Liver (tissue), 9 donors: ENCODE results near the gene CDRT4. TPM values are rescaled to one million over a fixed set of nuclear protein-coding genes. Genes with fewer than 3 reads are reported as not detected.

Experiments used
- DNase-seq: peaks from one replicate; pipeline ENCODE4 v3.0.0-alpha.2; 2017; ENCODE audit warnings: low spot score
- H3K27ac ChIP-seq, 2 donors: one replicate each; pipeline ENCODE4 v1.7.0; 2013; ENCODE audit warnings: inconsistent platforms in 2 of 2, low read length in 2 of 2, control low read depth in 1 of 2, low read depth in 1 of 2, mild to moderate bottlenecking in 1 of 2
- H3K27me3 ChIP-seq, 4 donors: one replicate each; pipeline versions ENCODE4 v1.6.1 to v1.7.0; 2013; ENCODE audit warnings: low read length in 3 of 4, inconsistent platforms in 1 of 4, mild to moderate bottlenecking in 1 of 4, moderate library complexity in 1 of 4; ENCODE audit not compliant: control insufficient read depth in 4 of 4, insufficient read depth in 4 of 4
- H3K36me3 ChIP-seq, 4 donors: one replicate each; pipeline versions ENCODE4 v1.6.1 to v1.7.0; 2013; ENCODE audit warnings: low read length in 3 of 4, mild to moderate bottlenecking in 3 of 4, low read depth in 1 of 4, moderate library complexity in 1 of 4; ENCODE audit not compliant: control insufficient read depth in 4 of 4, insufficient read depth in 3 of 4
- H3K4me1 ChIP-seq, 4 donors: one replicate each; pipeline versions ENCODE4 v1.6.1 to v1.7.0; 2013; ENCODE audit warnings: low read length in 3 of 4, mild to moderate bottlenecking in 3 of 4, moderate library complexity in 1 of 4; ENCODE audit not compliant: control insufficient read depth in 4 of 4, insufficient read depth in 4 of 4
- H3K4me3 ChIP-seq, 3 donors: one replicate each; pipeline versions ENCODE4 v1.6.1 to v1.7.0; 2013; ENCODE audit warnings: low read length in 3 of 3, control low read depth in 1 of 3, low read depth in 1 of 3, mild to moderate bottlenecking in 1 of 3
- H3K9ac ChIP-seq, 2 donors: one replicate each; pipeline ENCODE4 v1.7.0; 2013; ENCODE audit warnings: low read length in 2 of 2, mild to moderate bottlenecking in 2 of 2, moderate library complexity in 2 of 2, control low read depth in 1 of 2, low read depth in 1 of 2
- H3K9me3 ChIP-seq, 4 donors: one replicate each; pipeline versions ENCODE4 v1.6.1 to v1.7.0; 2013; ENCODE audit warnings: low read length in 3 of 4; ENCODE audit not compliant: control insufficient read depth in 4 of 4
- EGR1 ChIP-seq, 2 donors: IDR thresholded peaks; 2 replicates each; pipeline ENCODE4 v1.6.1; 2016 to 2018; ENCODE audit warnings: antibody characterized with exemption in 2 of 2, low read depth in 2 of 2
- GABPA ChIP-seq, 2 donors: IDR thresholded peaks in 1 of 2; conservative IDR thresholded peaks in 1 of 2; 2 replicates each; pipeline ENCODE4 v1.6.1; 2016; ENCODE audit warnings: antibody characterized with exemption in 2 of 2, mild to moderate bottlenecking in 1 of 2, moderate library complexity in 1 of 2
- HNF4A ChIP-seq, 2 donors: conservative IDR thresholded peaks; 2 replicates each; pipeline ENCODE4 v1.6.1; 2016; ENCODE audit warnings: antibody characterized with exemption in 2 of 2, mild to moderate bottlenecking in 2 of 2
- HNF4G ChIP-seq: IDR thresholded peaks from 2 replicates; pipeline ENCODE4 v1.6.1; 2016; ENCODE audit warnings: antibody characterized with exemption
- JUND ChIP-seq, 2 donors: IDR thresholded peaks; 2 replicates each; pipeline ENCODE4 v1.6.1; 2016; ENCODE audit warnings: antibody characterized with exemption in 2 of 2
- NR2F2 ChIP-seq: IDR thresholded peaks from 2 replicates; pipeline ENCODE4 v1.6.1; 2016; ENCODE audit warnings: antibody characterized with exemption
- RAD21 ChIP-seq, 2 donors: IDR thresholded peaks; 2 replicates each; pipeline ENCODE4 v1.6.1; 2016; ENCODE audit warnings: antibody characterized with exemption in 2 of 2, mild to moderate bottlenecking in 2 of 2
- RXRA ChIP-seq, 2 donors: IDR thresholded peaks; 2 replicates each; pipeline ENCODE4 v1.6.1; 2017 to 2018; ENCODE audit warnings: antibody characterized with exemption in 2 of 2, mild to moderate bottlenecking in 1 of 2
- SP1 ChIP-seq: IDR thresholded peaks from 2 replicates; pipeline ENCODE4 v1.6.1; 2018; ENCODE audit warnings: antibody characterized with exemption, mild to moderate bottlenecking
- TAF1 ChIP-seq: conservative IDR thresholded peaks from 2 replicates; pipeline ENCODE4 v1.6.1; 2016; ENCODE audit warnings: antibody characterized with exemption, mild to moderate bottlenecking
- YY1 ChIP-seq: IDR thresholded peaks from 2 replicates; pipeline ENCODE4 v1.6.1; 2016; ENCODE audit warnings: antibody characterized with exemption, mild to moderate bottlenecking
- WGBS: extraction: QIAGEN DNeasy Blood & Tissue Kit; methylation state at CpG from one replicate; pipeline ENCODE4 v1.1.7; 2013; 5-methylcytosine and 5-hydroxymethylcytosine counted together
- polyA plus RNA-seq, 2 donors: library from polyadenylated mRNA; stranded (reverse) in 1 of 2; unstranded in 1 of 2; fragments of 200-250 nt in 1 of 2; fragments of >200 nt in 1 of 2; fragmentation: Nextera tagmentation in 1 of 2; extraction: Ambion mirVana in 1 of 2; gene quantifications; one replicate each; pipeline versions ENCODE4 v1.2.1 to v1.2.3, GENCODE V29; 2013 to 2015
- total RNA-seq, 2 donors: library from RNA; depleted of rRNA; stranded (reverse); fragments of >200 nt; gene quantifications; one replicate each; pipeline ENCODE4 v1.2.3, GENCODE V29; 2014
- TF ChIP-seq, protein P1 (sequence below): IDR thresholded peaks from 2 replicates; pipeline ENCODE4 v1.6.1; 2016; ENCODE audit warnings: antibody characterized with exemption
- TF ChIP-seq, protein P2 (sequence below): IDR thresholded peaks from 2 replicates; pipeline ENCODE4 v1.6.1; 2016; ENCODE audit warnings: antibody characterized with exemption, mild to moderate bottlenecking
- TF ChIP-seq, protein P3 (sequence below): IDR thresholded peaks from 2 replicates; pipeline ENCODE4 v1.6.1; 2016; ENCODE audit warnings: antibody characterized with exemption
- TF ChIP-seq, protein P4 (sequence below): fragments of 150-350 bp; IDR thresholded peaks from 2 replicates; pipeline ENCODE4 v1.5.1; 2017; ENCODE audit warnings: improper control_type of control experiment, low read depth, low read length; ENCODE audit not compliant: missing input control
- TF ChIP-seq, protein P5 (sequence below): IDR thresholded peaks from 2 replicates; pipeline ENCODE4 v1.6.1; 2016; ENCODE audit warnings: antibody characterized with exemption
- donor health status: healthy.
- donor health status: healthy.
- donor health status: healthy.
- donor health status: healthy.
- donor health status: healthy.

CDRT4 gene
- total and polyA plus RNA-seq, 4 donors = 0.43 to 3.3 (median 1.8) TPM; not detected in 1

DNA sequence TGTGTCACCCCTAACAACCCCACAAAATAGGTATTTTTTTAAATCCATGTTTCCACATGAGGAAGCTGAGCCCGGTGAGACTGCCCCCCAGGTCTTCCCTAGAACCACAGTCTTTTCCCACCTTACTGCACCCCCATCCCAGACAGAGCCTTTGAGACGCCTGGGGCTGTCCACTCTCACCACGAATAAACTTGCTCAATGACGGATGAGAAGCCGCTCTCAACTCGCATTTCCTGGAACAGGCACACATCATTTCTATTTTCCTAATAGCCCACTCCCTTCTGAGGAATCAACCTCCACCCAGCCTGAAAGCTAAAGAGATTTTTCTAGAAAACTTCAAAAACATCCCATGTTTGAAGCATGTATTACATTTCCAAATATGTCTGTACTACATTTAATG, 14.1 kb upstream of the CDRT4 start:
- no peaks in the 10 kb centered on the region for H3K9me3 ChIP-seq
- TF ChIP-seq, protein P1, sequence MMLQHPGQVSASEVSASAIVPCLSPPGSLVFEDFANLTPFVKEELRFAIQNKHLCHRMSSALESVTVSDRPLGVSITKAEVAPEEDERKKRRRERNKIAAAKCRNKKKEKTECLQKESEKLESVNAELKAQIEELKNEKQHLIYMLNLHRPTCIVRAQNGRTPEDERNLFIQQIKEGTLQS = no peak
- no peak for TF ChIP-seq HNF4A (conservative IDR thresholded peaks at IDR 0.05)
- TF ChIP-seq GABPA (IDR thresholded peaks at IDR 0.05 in 1 of 2, conservative IDR thresholded peaks at IDR 0.05 in 1 of 2) = no peak
- TF ChIP-seq, protein P2, sequence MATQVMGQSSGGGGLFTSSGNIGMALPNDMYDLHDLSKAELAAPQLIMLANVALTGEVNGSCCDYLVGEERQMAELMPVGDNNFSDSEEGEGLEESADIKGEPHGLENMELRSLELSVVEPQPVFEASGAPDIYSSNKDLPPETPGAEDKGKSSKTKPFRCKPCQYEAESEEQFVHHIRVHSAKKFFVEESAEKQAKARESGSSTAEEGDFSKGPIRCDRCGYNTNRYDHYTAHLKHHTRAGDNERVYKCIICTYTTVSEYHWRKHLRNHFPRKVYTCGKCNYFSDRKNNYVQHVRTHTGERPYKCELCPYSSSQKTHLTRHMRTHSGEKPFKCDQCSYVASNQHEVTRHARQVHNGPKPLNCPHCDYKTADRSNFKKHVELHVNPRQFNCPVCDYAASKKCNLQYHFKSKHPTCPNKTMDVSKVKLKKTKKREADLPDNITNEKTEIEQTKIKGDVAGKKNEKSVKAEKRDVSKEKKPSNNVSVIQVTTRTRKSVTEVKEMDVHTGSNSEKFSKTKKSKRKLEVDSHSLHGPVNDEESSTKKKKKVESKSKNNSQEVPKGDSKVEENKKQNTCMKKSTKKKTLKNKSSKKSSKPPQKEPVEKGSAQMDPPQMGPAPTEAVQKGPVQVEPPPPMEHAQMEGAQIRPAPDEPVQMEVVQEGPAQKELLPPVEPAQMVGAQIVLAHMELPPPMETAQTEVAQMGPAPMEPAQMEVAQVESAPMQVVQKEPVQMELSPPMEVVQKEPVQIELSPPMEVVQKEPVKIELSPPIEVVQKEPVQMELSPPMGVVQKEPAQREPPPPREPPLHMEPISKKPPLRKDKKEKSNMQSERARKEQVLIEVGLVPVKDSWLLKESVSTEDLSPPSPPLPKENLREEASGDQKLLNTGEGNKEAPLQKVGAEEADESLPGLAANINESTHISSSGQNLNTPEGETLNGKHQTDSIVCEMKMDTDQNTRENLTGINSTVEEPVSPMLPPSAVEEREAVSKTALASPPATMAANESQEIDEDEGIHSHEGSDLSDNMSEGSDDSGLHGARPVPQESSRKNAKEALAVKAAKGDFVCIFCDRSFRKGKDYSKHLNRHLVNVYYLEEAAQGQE = no peak
- no peak for TF ChIP-seq JUND (IDR thresholded peaks at IDR 0.05)
- no peak for TF ChIP-seq YY1
- no peak for TF ChIP-seq EGR1 (IDR thresholded peaks at IDR 0.05; ENCODE audit: low read depth in 2 of 2)
- no peak for TF ChIP-seq SP1
- TF ChIP-seq RAD21 (IDR thresholded peaks at IDR 0.05) = no peak
- no peak overlapping the region for H3K9ac ChIP-seq
- no peaks in the 10 kb centered on the region for H3K27me3 ChIP-seq
- H3K36me3 ChIP-seq = peaks cover 0 to 3% (median 0%) of the 10 kb centered on the region in 4 donors
- H3K4me3 ChIP-seq = no peak overlapping the region
- H3K27ac ChIP-seq = no peak overlapping the region
- 95% methylated on average over 6 of the region's 6 CpGs for WGBS
- DNase-seq = no peak
- no peaks in the 10 kb centered on the region for H3K4me1 ChIP-seq

DNA sequence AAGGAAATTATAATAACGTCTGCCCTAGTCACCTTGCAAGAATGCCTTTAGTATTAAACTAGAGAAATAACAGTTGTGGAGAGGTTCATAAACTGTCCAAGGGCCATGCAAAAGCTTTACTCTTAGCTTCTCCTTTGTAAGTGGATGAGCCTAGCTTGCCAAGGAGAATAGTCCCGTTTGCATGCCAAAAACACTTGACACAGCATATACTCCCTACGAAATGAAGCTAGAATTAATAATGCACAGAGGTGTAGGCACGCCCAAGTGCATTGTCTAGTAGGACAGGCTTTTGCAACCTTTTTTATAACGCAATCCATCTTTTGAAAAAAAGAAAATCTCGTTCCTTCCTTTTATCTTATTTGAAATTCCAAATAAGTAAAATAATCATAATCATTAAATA, 12.8 kb upstream of the CDRT4 start:
- WGBS = 87% methylated on average over 6 of the region's 6 CpGs
- Histone ChIP-seq H3K4me3 (no peak overlapping the region), H3K9me3 (no peaks in the 10 kb centered on the region), H3K27ac (no peak overlapping the region), H3K9ac (no peak overlapping the region), H3K27me3 (no peaks in the 10 kb centered on the region), H3K36me3 (peaks cover 0 to 3% (median 0%) of the 10 kb centered on the region in 4 donors), H3K4me1 (no peaks in the 10 kb centered on the region)
- no peak for TF ChIP-seq TAF1
- TF ChIP-seq, protein P3, sequence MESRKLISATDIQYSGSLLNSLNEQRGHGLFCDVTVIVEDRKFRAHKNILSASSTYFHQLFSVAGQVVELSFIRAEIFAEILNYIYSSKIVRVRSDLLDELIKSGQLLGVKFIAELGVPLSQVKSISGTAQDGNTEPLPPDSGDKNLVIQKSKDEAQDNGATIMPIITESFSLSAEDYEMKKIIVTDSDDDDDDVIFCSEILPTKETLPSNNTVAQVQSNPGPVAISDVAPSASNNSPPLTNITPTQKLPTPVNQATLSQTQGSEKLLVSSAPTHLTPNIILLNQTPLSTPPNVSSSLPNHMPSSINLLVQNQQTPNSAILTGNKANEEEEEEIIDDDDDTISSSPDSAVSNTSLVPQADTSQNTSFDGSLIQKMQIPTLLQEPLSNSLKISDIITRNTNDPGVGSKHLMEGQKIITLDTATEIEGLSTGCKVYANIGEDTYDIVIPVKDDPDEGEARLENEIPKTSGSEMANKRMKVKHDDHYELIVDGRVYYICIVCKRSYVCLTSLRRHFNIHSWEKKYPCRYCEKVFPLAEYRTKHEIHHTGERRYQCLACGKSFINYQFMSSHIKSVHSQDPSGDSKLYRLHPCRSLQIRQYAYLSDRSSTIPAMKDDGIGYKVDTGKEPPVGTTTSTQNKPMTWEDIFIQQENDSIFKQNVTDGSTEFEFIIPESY = no peak
- no peak for TF ChIP-seq NR2F2
- TF ChIP-seq, protein P4, sequence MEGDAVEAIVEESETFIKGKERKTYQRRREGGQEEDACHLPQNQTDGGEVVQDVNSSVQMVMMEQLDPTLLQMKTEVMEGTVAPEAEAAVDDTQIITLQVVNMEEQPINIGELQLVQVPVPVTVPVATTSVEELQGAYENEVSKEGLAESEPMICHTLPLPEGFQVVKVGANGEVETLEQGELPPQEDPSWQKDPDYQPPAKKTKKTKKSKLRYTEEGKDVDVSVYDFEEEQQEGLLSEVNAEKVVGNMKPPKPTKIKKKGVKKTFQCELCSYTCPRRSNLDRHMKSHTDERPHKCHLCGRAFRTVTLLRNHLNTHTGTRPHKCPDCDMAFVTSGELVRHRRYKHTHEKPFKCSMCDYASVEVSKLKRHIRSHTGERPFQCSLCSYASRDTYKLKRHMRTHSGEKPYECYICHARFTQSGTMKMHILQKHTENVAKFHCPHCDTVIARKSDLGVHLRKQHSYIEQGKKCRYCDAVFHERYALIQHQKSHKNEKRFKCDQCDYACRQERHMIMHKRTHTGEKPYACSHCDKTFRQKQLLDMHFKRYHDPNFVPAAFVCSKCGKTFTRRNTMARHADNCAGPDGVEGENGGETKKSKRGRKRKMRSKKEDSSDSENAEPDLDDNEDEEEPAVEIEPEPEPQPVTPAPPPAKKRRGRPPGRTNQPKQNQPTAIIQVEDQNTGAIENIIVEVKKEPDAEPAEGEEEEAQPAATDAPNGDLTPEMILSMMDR = no peak
- TF ChIP-seq GABPA (IDR thresholded peaks at IDR 0.05 in 1 of 2, conservative IDR thresholded peaks at IDR 0.05 in 1 of 2) = no peak
- TF ChIP-seq HNF4A (conservative IDR thresholded peaks at IDR 0.05) = no peak
- no peak for TF ChIP-seq RXRA (IDR thresholded peaks at IDR 0.05)
- TF ChIP-seq, protein P5, sequence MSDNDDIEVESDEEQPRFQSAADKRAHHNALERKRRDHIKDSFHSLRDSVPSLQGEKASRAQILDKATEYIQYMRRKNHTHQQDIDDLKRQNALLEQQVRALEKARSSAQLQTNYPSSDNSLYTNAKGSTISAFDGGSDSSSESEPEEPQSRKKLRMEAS = no peak
- TF ChIP-seq YY1 = no peak
- TF ChIP-seq, protein P2 = no peak
- TF ChIP-seq EGR1 (IDR thresholded peaks at IDR 0.05; ENCODE audit: low read depth in 2 of 2) = no peak
- no peak for TF ChIP-seq HNF4G
- DNase-seq = no peak
